Measurements from ENCODE around the gene CDK5RAP3. TPM values are rescaled to one million over a fixed set of nuclear protein-coding genes. Genes with fewer than 3 reads are reported as not detected.

Gene CDK5RAP3
- total RNA-seq, 1 donor from 2014 or later, result 62.8 TPM

DNA sequence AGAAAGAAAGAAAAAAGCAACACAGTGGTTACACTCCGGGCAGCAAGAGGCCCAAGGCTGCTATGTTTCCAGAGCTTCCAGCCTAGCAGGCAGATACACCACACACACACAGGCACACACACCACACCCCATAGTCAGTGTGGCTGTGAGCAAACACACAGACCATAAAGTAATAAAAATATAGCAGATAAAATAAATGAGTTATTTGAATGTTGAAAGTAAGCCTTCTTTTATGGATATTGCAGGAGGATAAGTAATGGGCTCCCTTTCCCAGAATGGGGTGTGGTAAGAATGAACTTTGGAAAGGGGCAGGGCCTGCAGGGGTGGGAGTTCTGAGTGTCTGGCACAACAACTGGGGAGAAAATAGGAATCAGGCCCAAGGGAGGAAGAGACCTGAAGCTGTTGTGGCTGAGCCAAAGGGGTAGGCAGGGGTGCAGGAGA is 4.8 kb upstream of the CDK5RAP3 start:
- no peak overlapping the region for H3K27ac Mint-ChIP-seq (ENCODE audit: unreplicated experiment)

DNA sequence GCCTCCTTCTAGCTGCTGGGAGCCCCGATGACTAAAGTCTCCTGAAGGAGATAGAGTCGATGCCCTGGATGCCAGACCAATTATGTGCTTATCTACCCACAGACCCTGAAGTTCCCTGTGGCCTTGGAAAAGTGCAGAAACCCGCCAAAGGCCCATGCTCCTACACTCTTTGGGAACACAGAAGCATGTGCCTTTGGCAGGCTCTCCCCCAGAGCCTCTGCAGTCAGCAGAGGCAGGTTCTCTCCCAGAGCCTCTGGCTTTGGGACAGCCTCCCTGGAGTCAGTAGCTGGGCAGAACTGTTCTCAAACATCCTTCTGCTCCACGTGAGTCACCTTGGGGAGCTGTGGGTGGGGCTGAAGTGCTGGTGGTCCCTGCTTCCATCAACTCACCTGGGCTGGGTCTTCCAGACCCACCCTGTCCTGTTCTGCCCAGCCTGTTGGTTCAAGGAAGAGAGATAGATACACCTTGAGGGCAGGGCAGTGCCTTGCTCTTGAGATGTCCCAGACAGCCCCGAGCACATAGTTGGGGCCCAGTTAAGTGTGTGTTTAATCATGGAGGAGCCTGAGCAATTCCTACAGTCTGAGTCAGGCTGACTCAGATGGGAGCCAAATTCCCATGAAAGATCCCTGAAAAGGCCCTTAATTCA is 3.2 kb upstream of the CDK5RAP3 start:
- peaks cover 9% of the 10 kb centered on the region for H3K4me1 Mint-ChIP-seq (ENCODE audit: low read depth, unreplicated experiment)
- peak overlapping the region; percentile 66 for H3K4me2 ChIP-seq (ENCODE audit: low read length)
- H2AFZ ChIP-seq (ENCODE audit: low read depth, low read length), result peak overlapping the region; percentile 74
- TF ChIP-seq EZH2 (IDR thresholded peaks at IDR 0.05; ENCODE audit: insufficient read depth, low read length), result no peak
- TF ChIP-seq, protein P1, sequence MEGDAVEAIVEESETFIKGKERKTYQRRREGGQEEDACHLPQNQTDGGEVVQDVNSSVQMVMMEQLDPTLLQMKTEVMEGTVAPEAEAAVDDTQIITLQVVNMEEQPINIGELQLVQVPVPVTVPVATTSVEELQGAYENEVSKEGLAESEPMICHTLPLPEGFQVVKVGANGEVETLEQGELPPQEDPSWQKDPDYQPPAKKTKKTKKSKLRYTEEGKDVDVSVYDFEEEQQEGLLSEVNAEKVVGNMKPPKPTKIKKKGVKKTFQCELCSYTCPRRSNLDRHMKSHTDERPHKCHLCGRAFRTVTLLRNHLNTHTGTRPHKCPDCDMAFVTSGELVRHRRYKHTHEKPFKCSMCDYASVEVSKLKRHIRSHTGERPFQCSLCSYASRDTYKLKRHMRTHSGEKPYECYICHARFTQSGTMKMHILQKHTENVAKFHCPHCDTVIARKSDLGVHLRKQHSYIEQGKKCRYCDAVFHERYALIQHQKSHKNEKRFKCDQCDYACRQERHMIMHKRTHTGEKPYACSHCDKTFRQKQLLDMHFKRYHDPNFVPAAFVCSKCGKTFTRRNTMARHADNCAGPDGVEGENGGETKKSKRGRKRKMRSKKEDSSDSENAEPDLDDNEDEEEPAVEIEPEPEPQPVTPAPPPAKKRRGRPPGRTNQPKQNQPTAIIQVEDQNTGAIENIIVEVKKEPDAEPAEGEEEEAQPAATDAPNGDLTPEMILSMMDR (IDR thresholded peaks at IDR 0.05; ENCODE audit: insufficient read depth, low read depth, low read length), result no peak
- H3K9me3 ChIP-seq (ENCODE audit: insufficient read depth, low read depth, low read length), result no peaks in the 10 kb centered on the region
- H3K36me3 Mint-ChIP-seq (ENCODE audit: low read depth, unreplicated experiment), result peaks cover 2% of the 10 kb centered on the region
- H3K27me3 ChIP-seq (ENCODE audit: insufficient read depth, low read length), result no peaks in the 10 kb centered on the region
- no peak overlapping the region for H3K4me3 ChIP-seq (ENCODE audit: insufficient read depth, low read depth, low read length)
- no peak overlapping the region for H3K4me3 Mint-ChIP-seq (ENCODE audit: unreplicated experiment)
- DNase-seq (ENCODE audit: low read depth) (peak; percentile 74), FAIRE-seq (no peak)
- H3K36me3 ChIP-seq (ENCODE audit: insufficient read depth, low read length), result no peaks in the 10 kb centered on the region
- H4K20me1 ChIP-seq (ENCODE audit: insufficient read depth, low read length), result no peaks in the 10 kb centered on the region
- H3K27ac ChIP-seq (ENCODE audit: low read depth, low read length), result peak overlapping the region; percentile 84
- H3K27ac Mint-ChIP-seq (ENCODE audit: unreplicated experiment), result peak overlapping the region; percentile 62
- no peaks in the 10 kb centered on the region for H3K27me3 Mint-ChIP-seq (ENCODE audit: low read depth, unreplicated experiment)
- H3K9ac ChIP-seq (ENCODE audit: low read length), result peak overlapping the region; percentile 29
- peaks cover 20% of the 10 kb centered on the region for H3K4me1 ChIP-seq (ENCODE audit: insufficient read depth, low read length)
- peaks cover 6% of the 10 kb centered on the region for H3K79me2 ChIP-seq (ENCODE audit: insufficient read depth, low read length)
- H3K9me3 Mint-ChIP-seq (ENCODE audit: unreplicated experiment), result no peaks in the 10 kb centered on the region

More for the DNA sequence above, 4.8 kb upstream of the CDK5RAP3 start:
- peaks cover 6% of the 10 kb centered on the region for H3K9me3 Mint-ChIP-seq (ENCODE audit: unreplicated experiment)
- no peaks in the 10 kb centered on the region for H3K9me3 ChIP-seq (ENCODE audit: insufficient read depth, low read depth, low read length)
- H2AFZ ChIP-seq (ENCODE audit: low read depth, low read length), result no peak overlapping the region
- H3K36me3 Mint-ChIP-seq (ENCODE audit: low read depth, unreplicated experiment), result peaks cover 5% of the 10 kb centered on the region
- peaks cover 7% of the 10 kb centered on the region for H3K4me1 Mint-ChIP-seq (ENCODE audit: low read depth, unreplicated experiment)
- DNase-seq (ENCODE audit: low read depth) (no peak), FAIRE-seq (no peak)
- H3K79me2 ChIP-seq (ENCODE audit: insufficient read depth, low read length), result peaks cover 1% of the 10 kb centered on the region
- no peaks in the 10 kb centered on the region for H3K36me3 ChIP-seq (ENCODE audit: insufficient read depth, low read length)
- H3K4me3 Mint-ChIP-seq (ENCODE audit: unreplicated experiment), result no peak overlapping the region
- peaks cover 17% of the 10 kb centered on the region for H3K4me1 ChIP-seq (ENCODE audit: insufficient read depth, low read length)
- no peak overlapping the region for H3K27ac ChIP-seq (ENCODE audit: low read depth, low read length)
- H3K9ac ChIP-seq (ENCODE audit: low read length), result no peak overlapping the region
- H3K27me3 ChIP-seq (ENCODE audit: insufficient read depth, low read length), result no peaks in the 10 kb centered on the region
- H3K27me3 Mint-ChIP-seq (ENCODE audit: low read depth, unreplicated experiment), result peaks cover 4% of the 10 kb centered on the region
- TF ChIP-seq, protein P1 (IDR thresholded peaks at IDR 0.05; ENCODE audit: insufficient read depth, low read depth, low read length), result no peak
- H4K20me1 ChIP-seq (ENCODE audit: insufficient read depth, low read length), result no peaks in the 10 kb centered on the region
- H3K4me2 ChIP-seq (ENCODE audit: low read length), result no peak overlapping the region
- no peak overlapping the region for H3K4me3 ChIP-seq (ENCODE audit: insufficient read depth, low read depth, low read length)

DNA sequence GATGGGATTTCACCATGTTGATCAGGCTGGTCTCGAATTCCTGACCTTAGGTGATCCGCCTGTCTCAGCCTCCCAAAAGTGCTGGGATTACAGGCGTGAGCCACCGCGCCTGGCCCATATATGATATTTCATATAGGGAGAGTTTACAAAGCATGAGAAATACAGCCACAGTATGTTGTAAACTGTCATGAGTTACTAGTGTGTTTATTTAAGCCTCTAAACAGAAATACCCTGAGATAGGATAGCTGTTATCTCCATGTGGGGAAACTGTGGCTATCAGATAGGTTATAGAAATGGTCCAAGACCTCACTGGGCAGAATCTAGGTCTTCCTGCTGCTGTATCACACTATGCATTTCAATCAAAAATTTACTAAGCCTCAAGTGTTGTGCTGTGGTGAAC is 2.1 kb upstream of the CDK5RAP3 start:
- DNase-seq (ENCODE audit: low read depth), result no peak
- H3K9me3 ChIP-seq (ENCODE audit: insufficient read depth, low read depth, low read length), result no peaks in the 10 kb centered on the region
- H3K4me1 ChIP-seq (ENCODE audit: insufficient read depth, low read length), result peaks cover 20% of the 10 kb centered on the region
- no peak overlapping the region for H2AFZ ChIP-seq (ENCODE audit: low read depth, low read length)
- H3K27ac Mint-ChIP-seq (ENCODE audit: unreplicated experiment), result no peak overlapping the region
- H3K79me2 ChIP-seq (ENCODE audit: insufficient read depth, low read length), result peaks cover 6% of the 10 kb centered on the region
- no peak overlapping the region for H3K4me3 Mint-ChIP-seq (ENCODE audit: unreplicated experiment)
- no peaks in the 10 kb centered on the region for H3K9me3 Mint-ChIP-seq (ENCODE audit: unreplicated experiment)
- no peaks in the 10 kb centered on the region for H3K27me3 ChIP-seq (ENCODE audit: insufficient read depth, low read length)
- H3K36me3 ChIP-seq (ENCODE audit: insufficient read depth, low read length), result no peaks in the 10 kb centered on the region
- peaks cover 9% of the 10 kb centered on the region for H3K4me1 Mint-ChIP-seq (ENCODE audit: low read depth, unreplicated experiment)
- H3K4me2 ChIP-seq (ENCODE audit: low read length), result no peak overlapping the region
- no peaks in the 10 kb centered on the region for H3K27me3 Mint-ChIP-seq (ENCODE audit: low read depth, unreplicated experiment)
- no peak for FAIRE-seq
- H3K4me3 ChIP-seq (ENCODE audit: insufficient read depth, low read depth, low read length), result no peak overlapping the region
- no peak overlapping the region for H3K9ac ChIP-seq (ENCODE audit: low read length)
- H3K36me3 Mint-ChIP-seq (ENCODE audit: low read depth, unreplicated experiment), result peaks cover 2% of the 10 kb centered on the region
- no peak for TF ChIP-seq EZH2 (IDR thresholded peaks at IDR 0.05; ENCODE audit: insufficient read depth, low read length)
- TF ChIP-seq, protein P1 (IDR thresholded peaks at IDR 0.05; ENCODE audit: insufficient read depth, low read depth, low read length), result no peak
- no peak overlapping the region for H3K27ac ChIP-seq (ENCODE audit: low read depth, low read length)
- no peaks in the 10 kb centered on the region for H4K20me1 ChIP-seq (ENCODE audit: insufficient read depth, low read length)
